Measurements from ENCODE around the gene MFSD8. TPM values are rescaled to one million over a fixed set of nuclear protein-coding genes. Genes with fewer than 3 reads are reported as not detected.

The MFSD8 gene
- total RNA-seq, 4 donors from 2014 or later: 13.6 to 36.1 (median 16.3) TPM

DNA sequence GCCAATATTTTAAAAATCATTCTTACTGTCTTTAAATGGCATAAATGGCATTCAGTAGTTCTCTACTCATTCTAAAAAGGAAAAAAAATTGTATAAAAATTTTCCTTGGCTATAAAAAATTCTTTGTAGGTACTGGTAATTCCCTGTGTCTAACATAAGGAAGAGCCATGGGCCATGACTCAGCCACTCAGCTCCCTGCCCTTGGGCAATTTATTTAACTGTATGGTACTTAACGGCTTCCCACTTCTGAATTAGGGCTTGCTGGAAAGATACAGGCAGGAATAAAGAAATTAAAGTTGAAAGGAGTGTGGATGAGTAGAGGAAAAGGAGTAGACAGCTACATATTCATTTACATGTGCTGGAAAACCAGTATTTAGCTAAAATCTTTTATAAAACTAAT lies 30.8 kb upstream of the MFSD8 start:
- Histone ChIP-seq H3K9me3 (peaks cover 0 to 12% (median 2%) of the 10 kb centered on the region in 4 donors), H3K27me3 (no peaks in the 10 kb centered on the region), H3K36me3 (peaks cover 0 to 38% (median 7%) of the 10 kb centered on the region in 4 donors), H3K27ac (replicated peaks in 1 of 4) (no peak overlapping the region), H3K4me1 (no peaks in the 10 kb centered on the region), H3K4me3 (no peak overlapping the region)
- 96% methylated on average over 1 of the region's 1 CpG for whole genome bisulfite sequencing
- TF ChIP-seq POLR2A (IDR thresholded peaks at IDR 0.05; ENCODE audit: low read depth): no peak
- TF ChIP-seq, protein P1, sequence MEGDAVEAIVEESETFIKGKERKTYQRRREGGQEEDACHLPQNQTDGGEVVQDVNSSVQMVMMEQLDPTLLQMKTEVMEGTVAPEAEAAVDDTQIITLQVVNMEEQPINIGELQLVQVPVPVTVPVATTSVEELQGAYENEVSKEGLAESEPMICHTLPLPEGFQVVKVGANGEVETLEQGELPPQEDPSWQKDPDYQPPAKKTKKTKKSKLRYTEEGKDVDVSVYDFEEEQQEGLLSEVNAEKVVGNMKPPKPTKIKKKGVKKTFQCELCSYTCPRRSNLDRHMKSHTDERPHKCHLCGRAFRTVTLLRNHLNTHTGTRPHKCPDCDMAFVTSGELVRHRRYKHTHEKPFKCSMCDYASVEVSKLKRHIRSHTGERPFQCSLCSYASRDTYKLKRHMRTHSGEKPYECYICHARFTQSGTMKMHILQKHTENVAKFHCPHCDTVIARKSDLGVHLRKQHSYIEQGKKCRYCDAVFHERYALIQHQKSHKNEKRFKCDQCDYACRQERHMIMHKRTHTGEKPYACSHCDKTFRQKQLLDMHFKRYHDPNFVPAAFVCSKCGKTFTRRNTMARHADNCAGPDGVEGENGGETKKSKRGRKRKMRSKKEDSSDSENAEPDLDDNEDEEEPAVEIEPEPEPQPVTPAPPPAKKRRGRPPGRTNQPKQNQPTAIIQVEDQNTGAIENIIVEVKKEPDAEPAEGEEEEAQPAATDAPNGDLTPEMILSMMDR (IDR thresholded peaks at IDR 0.05): no peak
- intact Hi-C loops (cut with DNase I): no loop called here
- no peak for DNase-seq (ENCODE audit: extremely low spot score)

DNA sequence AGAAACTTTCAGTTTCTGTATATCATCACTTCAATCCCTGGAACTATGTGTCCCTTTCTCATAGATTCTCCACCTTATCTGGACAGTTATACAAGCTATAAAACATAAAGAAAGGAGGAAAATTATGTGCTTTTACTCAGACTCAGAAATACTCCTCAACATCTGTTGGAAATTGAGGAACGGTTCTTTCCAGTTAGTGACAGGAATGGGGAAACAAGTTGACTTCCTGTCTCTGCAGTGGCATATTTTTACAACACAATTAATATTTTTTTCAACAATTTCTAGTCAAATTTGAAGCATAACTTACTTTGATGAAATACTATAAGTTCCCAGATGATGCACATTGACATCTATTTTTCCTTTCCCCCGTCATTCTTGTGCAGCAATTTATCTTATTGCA lies 28.2 kb upstream of the MFSD8 start:
- Histone ChIP-seq H3K4me3 (no peak overlapping the region), H3K27ac (replicated peaks in 1 of 4) (no peak overlapping the region), H3K36me3 (peaks cover 0 to 41% (median 7%) of the 10 kb centered on the region in 4 donors), H3K4me1 (no peaks in the 10 kb centered on the region), H3K9me3 (peaks cover 0 to 7% (median 0%) of the 10 kb centered on the region in 4 donors), H3K27me3 (no peaks in the 10 kb centered on the region)
- 74% methylated on average over 2 of the region's 2 CpGs for WGBS
- TF ChIP-seq, protein P1 (IDR thresholded peaks at IDR 0.05): no peak
- no peak for TF ChIP-seq POLR2A (IDR thresholded peaks at IDR 0.05; ENCODE audit: low read depth)
- TF ChIP-seq POLR2AphosphoS5 (IDR thresholded peaks at IDR 0.05): no peak
- no peak for TF ChIP-seq EP300 (IDR thresholded peaks at IDR 0.05)
- DNase-seq (ENCODE audit: extremely low spot score): no peak
- intact Hi-C loops (cut with DNase I): no loop called here

DNA sequence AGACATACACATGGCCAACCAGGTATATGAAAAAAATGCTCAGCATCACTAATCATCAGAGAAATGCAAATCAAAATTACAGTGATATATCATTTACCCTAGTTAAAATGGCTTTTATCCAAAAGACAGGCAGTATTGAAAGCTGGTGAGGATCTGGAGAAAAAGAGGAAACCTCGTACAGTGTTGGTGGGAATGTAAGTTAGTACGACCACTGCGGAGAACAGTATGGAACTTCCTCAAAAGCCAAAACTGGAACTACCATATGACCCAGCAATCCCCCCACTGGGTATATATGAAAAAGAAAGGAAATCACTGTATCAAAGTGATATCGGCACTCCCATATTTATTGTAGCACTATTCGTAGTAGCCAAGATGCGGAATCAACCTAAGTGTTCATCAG lies 23.7 kb upstream of the MFSD8 start:
- Histone ChIP-seq H3K36me3 (peaks cover 5 to 69% (median 26%) of the 10 kb centered on the region in 4 donors), H3K27me3 (no peaks in the 10 kb centered on the region), H3K9me3 (no peaks in the 10 kb centered on the region), H3K27ac (replicated peaks in 1 of 4) (no peak overlapping the region), H3K4me1 (no peaks in the 10 kb centered on the region), H3K4me3 (no peak overlapping the region)
- DNase-seq (ENCODE audit: extremely low spot score): no peak
- WGBS: 87% methylated on average over 6 of the region's 6 CpGs
- TF ChIP-seq, protein P1 (IDR thresholded peaks at IDR 0.05): no peak
- intact Hi-C loops (cut with DNase I): no loop called here

DNA sequence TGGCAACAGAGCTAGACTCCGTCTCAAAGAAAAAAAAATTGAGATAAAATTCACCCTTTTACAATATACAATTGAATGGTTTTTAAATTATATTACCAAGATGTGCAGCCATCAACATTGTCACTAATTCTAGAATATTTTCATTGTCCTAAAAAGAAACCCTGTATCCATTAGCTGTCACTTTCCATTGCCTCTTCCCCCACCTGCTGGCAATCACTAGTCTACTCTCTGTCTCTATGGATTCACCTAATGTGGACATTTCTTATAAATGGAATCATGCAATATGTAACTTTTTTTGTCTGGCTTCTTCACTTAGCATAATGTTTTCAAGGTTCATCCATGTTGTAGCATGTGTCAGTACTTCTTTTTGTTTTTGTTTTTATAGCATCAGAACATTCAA lies 21.0 kb upstream of the MFSD8 start:
- Histone ChIP-seq H3K4me1 (no peaks in the 10 kb centered on the region), H3K36me3 (peaks cover 5 to 57% (median 25%) of the 10 kb centered on the region in 4 donors), H3K27ac (replicated peaks in 1 of 4) (no peak overlapping the region), H3K27me3 (no peaks in the 10 kb centered on the region), H3K4me3 (no peak overlapping the region), H3K9me3 (no peaks in the 10 kb centered on the region)
- TF ChIP-seq, protein P1 (IDR thresholded peaks at IDR 0.05): no peak
- TF ChIP-seq EP300 (IDR thresholded peaks at IDR 0.05): no peak
- TF ChIP-seq POLR2A (IDR thresholded peaks at IDR 0.05; ENCODE audit: low read depth): no peak
- TF ChIP-seq POLR2AphosphoS5 (IDR thresholded peaks at IDR 0.05): no peak
- WGBS: 100% methylated on average over 1 of the region's 1 CpG
- DNase-seq (ENCODE audit: extremely low spot score): no peak
- intact Hi-C loops (cut with DNase I): no loop called here

DNA sequence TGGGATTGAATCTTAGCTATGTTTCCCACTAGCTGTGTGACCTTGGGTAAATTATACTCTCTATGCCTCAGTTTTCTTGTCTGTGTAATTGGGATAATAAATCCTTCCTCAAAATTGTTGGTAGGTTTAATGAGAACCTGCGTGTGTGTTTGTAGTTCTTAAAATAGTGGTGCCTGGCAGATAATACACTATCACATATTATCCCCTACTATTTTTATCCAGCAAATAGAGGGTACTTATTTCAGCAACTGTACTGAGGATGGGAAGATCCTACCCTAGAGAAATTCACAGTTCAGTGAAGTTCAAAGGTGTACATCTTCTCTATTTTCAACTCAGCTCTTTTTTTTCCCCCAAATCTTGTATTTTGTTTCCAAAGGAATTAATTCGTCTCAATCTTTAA lies 17.5 kb upstream of the MFSD8 start:
- intact Hi-C loops (cut with DNase I): no loop called here
- TF ChIP-seq POLR2A (IDR thresholded peaks at IDR 0.05; ENCODE audit: low read depth): no peak
- TF ChIP-seq, protein P1 (IDR thresholded peaks at IDR 0.05): no peak
- no peak for TF ChIP-seq POLR2AphosphoS5 (IDR thresholded peaks at IDR 0.05)
- no peak for TF ChIP-seq EP300 (IDR thresholded peaks at IDR 0.05)
- no peak for DNase-seq (ENCODE audit: extremely low spot score)
- H3K27ac ChIP-seq (replicated peaks in 1 of 4): no peak overlapping the region
- H3K4me1 ChIP-seq: no peaks in the 10 kb centered on the region
- H3K4me3 ChIP-seq: no peak overlapping the region
- peaks cover 5 to 41% (median 20%) of the 10 kb centered on the region in 4 donors for H3K36me3 ChIP-seq
- no peaks in the 10 kb centered on the region for H3K9me3 ChIP-seq
- H3K27me3 ChIP-seq: no peaks in the 10 kb centered on the region
- WGBS: 94% methylated on average over 2 of the region's 2 CpGs
